HL-60 (cell line): ENCODE data around the gene PIGV.

Source experiments
- DNase-seq, 2 experiments: peaks; one replicate each; pipeline ENCODE4 v3.0.0-alpha.2; 2010 to 2020; ENCODE audit warnings: low read depth in 1 of 2, low spot score in 1 of 2
- H3K27ac ChIP-seq: fragments of 250-450 bp; sonication (Bioruptor Pico); replicated peaks from 2 replicates; pipeline ENCODE4 v1.5.1; 2020; ENCODE audit warnings: mild to moderate bottlenecking, moderate library complexity
- H3K27me3 ChIP-seq: fragments of 250-450 bp; sonication (Bioruptor Pico); 2 replicates; pipeline ENCODE4 v1.5.1; 2021; ENCODE audit warnings: mild to moderate bottlenecking, moderate library complexity; ENCODE audit not compliant: insufficient read depth, poor library complexity, severe bottlenecking
- H3K4me3 ChIP-seq: replicated peaks from 2 replicates; pipeline ENCODE4 v1.5.1; 2011; ENCODE audit warnings: mild to moderate bottlenecking, control low read depth, low read length; ENCODE audit not compliant: insufficient read depth
- CTCF ChIP-seq: IDR thresholded peaks from one replicate; pipeline ENCODE4 v1.5.1; 2011; ENCODE audit warnings: low read length, control low read depth, inconsistent platforms; ENCODE audit not compliant: insufficient read depth
- GABPA ChIP-seq: IDR thresholded peaks from 2 replicates; pipeline ENCODE4 v1.6.1; 2012; ENCODE audit warnings: low read depth
- POLR2AphosphoS5 ChIP-seq: IDR thresholded peaks from 2 replicates; pipeline ENCODE4 v1.6.1; 2012; ENCODE audit warnings: low read depth
- REST ChIP-seq: IDR thresholded peaks from 2 replicates; pipeline ENCODE4 v1.6.1; 2012; ENCODE audit warnings: low read depth; ENCODE audit not compliant: insufficient replicate concordance
- SPI1 ChIP-seq: IDR thresholded peaks from 2 replicates; pipeline ENCODE4 v1.6.1; 2012; ENCODE audit warnings: low read depth, mild to moderate bottlenecking, borderline replicate concordance

Gene PIGV

GRCh38 chr1:26759531-26759930 is 28.2 kb upstream of the PIGV start:
- Histone ChIP-seq H3K27ac (no peak overlapping the region), H3K27me3 (no peaks in the 10 kb centered on the region), H3K4me3 (no peak overlapping the region)
- no peak for DNase-seq
- TF ChIP-seq REST (no peak), SPI1 (no peak), GABPA (no peak)

- Histone ChIP-seq H3K27ac (no peak overlapping the region), H3K27me3 (no peaks in the 10 kb centered on the region), H3K4me3 (no peak overlapping the region)
- TF ChIP-seq SPI1: no peak
- TF ChIP-seq CTCF: peak; percentile 7
- TF ChIP-seq GABPA: no peak
- TF ChIP-seq REST: no peak
- TF ChIP-seq POLR2AphosphoS5: no peak
- DNase-seq: no peak
Observed at GRCh38 chr1:26761217-26761616, 26.5 kb upstream of the PIGV start.

GRCh38 chr1:26767714-26768113 is 20.0 kb upstream of the PIGV start:
- no peak overlapping the region for H3K27ac ChIP-seq
- no peak overlapping the region for H3K4me3 ChIP-seq
- no peaks in the 10 kb centered on the region for H3K27me3 ChIP-seq
- TF ChIP-seq CTCF: no peak
- no peak for TF ChIP-seq REST
- no peak for TF ChIP-seq GABPA
- no peak for TF ChIP-seq SPI1
- TF ChIP-seq POLR2AphosphoS5: no peak
- no peak for DNase-seq

GRCh38 chr1:26768755-26769154 is 19.0 kb upstream of the PIGV start:
- no peak overlapping the region for H3K27ac ChIP-seq
- no peaks in the 10 kb centered on the region for H3K27me3 ChIP-seq
- DNase-seq: no peak
- no peak overlapping the region for H3K4me3 ChIP-seq
- no peak for TF ChIP-seq REST
- no peak for TF ChIP-seq GABPA
- no peak for TF ChIP-seq POLR2AphosphoS5
- TF ChIP-seq CTCF: no peak
- no peak for TF ChIP-seq SPI1
